ENCODE data around the gene OGFR. TPM values are rescaled to one million over a fixed set of nuclear protein-coding genes. Genes with fewer than 3 reads are reported as not detected.

Gene OGFR
- polyA plus RNA-seq, 1 donor (not counting 4 experiments of a cell fraction or from before 2014, with no cell fraction given): 39.8 TPM

DNA sequence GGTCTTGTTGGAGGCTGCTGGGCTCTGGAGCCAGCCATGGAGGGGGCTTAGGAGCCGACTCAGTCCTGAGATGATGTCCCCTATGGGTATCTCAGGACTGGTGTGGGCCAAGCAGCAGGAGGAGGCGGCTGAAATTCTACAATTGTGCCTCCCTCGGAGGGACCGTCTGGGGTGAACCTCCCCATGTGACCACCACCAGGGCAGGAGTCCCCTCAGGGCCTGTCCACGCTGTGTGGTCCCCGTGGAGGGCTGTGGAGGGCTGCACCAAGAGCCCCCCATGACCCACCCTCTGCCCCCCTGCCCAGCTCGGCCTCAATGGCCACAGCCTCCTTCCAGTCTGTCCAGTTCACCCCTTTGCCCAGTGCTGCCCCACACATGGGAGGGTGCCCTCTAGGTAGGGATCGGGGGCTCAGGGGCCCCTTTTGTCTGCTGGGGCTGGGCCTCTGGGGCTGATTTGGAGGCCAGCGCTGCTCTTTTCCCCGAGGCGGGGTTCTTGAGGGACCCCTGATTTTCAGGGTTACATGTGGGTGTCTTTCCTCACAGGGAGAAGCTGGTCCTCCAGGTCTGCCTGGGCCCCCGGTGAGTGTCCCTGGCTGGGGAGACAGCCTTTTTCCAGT lies 13.4 kb downstream of the OGFR start:
- Histone ChIP-seq H3K27ac (ENCODE audit: control insufficient read depth, insufficient read depth, low read length) (no peak overlapping the region), H3K4me2 (ENCODE audit: control insufficient read depth, extremely low read depth, insufficient read depth, low read depth, low read length) (no peak overlapping the region), H3K4me1 (ENCODE audit: control insufficient read depth, extremely low read depth, insufficient read depth, low read length) (peaks cover 21% of the 10 kb centered on the region), H3K9me3 (ENCODE audit: control insufficient read depth, low read depth, low read length) (no peaks in the 10 kb centered on the region), H3K9me1 (ENCODE audit: control insufficient read depth, extremely low read depth, insufficient read depth, low read length) (no peaks in the 10 kb centered on the region), H2AFZ (ENCODE audit: control insufficient read depth, low read length) (no peak overlapping the region), H3K4me3 (ENCODE audit: control insufficient read depth in 2 of 3, extremely low read depth in 1 of 3, insufficient read depth in 2 of 3, low read depth in 1 of 3, low read length in 3 of 3) (no peak overlapping the region), H4K20me1 (ENCODE audit: control insufficient read depth, extremely low read depth, insufficient read depth, low read length) (peaks cover 4% of the 10 kb centered on the region), H3K9ac (ENCODE audit: control insufficient read depth, extremely low read depth, insufficient read depth, low read length) (no peak overlapping the region), H3K79me2 (ENCODE audit: control insufficient read depth, insufficient read depth, low read length) (no peaks in the 10 kb centered on the region), H3K27me3 (ENCODE audit: control insufficient read depth, extremely low read depth, insufficient read depth, low read length) (peaks cover 39% of the 10 kb centered on the region), H3K36me3 (ENCODE audit: control insufficient read depth in 2 of 2, extremely low read depth in 1 of 2, insufficient read depth in 2 of 2, low read length in 2 of 2) (peaks cover 0 to 2% of the 10 kb centered on the region in 2 experiments)
- dilution Hi-C loops (cut with MboI; ENCODE audit: extremely low pct_ligation_motif_present, low sequenced_read_pairs): no loop called here
- FAIRE-seq (no peak), DNase-seq (ENCODE audit: low read depth, low spot score) (no peak)
- no peak for TF ChIP-seq EZH2 (IDR thresholded peaks at IDR 0.05; ENCODE audit: low read length)
- TF ChIP-seq, protein P1, sequence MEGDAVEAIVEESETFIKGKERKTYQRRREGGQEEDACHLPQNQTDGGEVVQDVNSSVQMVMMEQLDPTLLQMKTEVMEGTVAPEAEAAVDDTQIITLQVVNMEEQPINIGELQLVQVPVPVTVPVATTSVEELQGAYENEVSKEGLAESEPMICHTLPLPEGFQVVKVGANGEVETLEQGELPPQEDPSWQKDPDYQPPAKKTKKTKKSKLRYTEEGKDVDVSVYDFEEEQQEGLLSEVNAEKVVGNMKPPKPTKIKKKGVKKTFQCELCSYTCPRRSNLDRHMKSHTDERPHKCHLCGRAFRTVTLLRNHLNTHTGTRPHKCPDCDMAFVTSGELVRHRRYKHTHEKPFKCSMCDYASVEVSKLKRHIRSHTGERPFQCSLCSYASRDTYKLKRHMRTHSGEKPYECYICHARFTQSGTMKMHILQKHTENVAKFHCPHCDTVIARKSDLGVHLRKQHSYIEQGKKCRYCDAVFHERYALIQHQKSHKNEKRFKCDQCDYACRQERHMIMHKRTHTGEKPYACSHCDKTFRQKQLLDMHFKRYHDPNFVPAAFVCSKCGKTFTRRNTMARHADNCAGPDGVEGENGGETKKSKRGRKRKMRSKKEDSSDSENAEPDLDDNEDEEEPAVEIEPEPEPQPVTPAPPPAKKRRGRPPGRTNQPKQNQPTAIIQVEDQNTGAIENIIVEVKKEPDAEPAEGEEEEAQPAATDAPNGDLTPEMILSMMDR (optimal IDR thresholded peaks at IDR 0.05 in 1 of 3, IDR thresholded peaks at IDR 0.05 in 1 of 3, conservative IDR thresholded peaks at IDR 0.05 in 1 of 3; ENCODE audit: extremely low read depth in 1 of 3, insufficient read depth in 2 of 3, low read length in 3 of 3): no peak

DNA sequence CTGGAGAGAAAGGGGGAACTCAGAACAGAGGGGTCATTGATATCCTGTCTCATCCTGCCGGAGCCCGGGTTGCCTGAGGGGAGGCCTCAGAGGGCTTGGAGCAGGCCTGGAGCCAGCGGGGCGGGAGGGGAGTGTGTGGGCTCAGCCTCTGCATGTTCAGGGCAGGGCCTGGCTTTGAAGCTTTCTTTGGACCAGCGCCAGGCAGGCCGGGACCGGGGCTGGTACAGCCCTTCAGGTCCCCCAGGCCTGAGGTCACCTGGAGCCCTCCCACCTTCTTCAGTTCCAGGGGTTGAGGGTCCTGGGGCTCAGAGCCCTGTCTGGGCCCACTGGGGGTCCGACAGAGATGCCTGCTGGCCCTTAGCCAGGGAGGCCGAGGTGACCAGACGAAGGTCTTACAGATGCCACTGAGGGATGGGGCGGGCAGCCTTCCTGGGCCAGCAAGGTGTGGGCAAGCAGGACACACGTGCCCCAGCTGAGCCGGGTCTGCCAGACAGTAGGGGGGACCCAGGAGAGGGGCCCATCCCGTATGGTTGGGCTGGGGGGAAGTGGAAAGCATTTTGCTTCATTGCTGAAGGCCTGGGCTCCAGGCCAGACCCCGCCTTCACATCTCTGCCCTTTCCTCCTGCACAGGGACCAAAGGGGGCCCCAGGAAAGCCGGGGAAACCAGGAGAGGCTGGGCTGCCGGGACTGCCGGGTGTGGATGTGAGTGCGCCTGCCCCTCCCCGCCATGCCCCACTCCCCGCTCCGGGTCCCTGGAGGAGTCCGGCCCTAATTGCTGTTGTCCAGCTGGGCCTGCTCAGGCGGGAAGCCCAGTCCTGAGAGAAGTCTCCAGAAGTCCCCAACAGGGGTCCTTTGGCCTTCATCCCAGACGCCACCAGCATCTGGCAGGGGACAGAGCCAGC lies 14.2 kb downstream of the OGFR start:
- no peak for FAIRE-seq
- Histone ChIP-seq H4K20me1 (ENCODE audit: control insufficient read depth, extremely low read depth, insufficient read depth, low read length) (peaks cover 1% of the 10 kb centered on the region), H2AFZ (ENCODE audit: control insufficient read depth, low read length) (no peak overlapping the region), H3K79me2 (ENCODE audit: control insufficient read depth, insufficient read depth, low read length) (no peaks in the 10 kb centered on the region), H3K9me3 (ENCODE audit: control insufficient read depth, low read depth, low read length) (no peaks in the 10 kb centered on the region), H3K4me3 (ENCODE audit: control insufficient read depth in 2 of 3, extremely low read depth in 1 of 3, insufficient read depth in 2 of 3, low read depth in 1 of 3, low read length in 3 of 3) (no peak overlapping the region), H3K9me1 (ENCODE audit: control insufficient read depth, extremely low read depth, insufficient read depth, low read length) (no peaks in the 10 kb centered on the region), H3K4me2 (ENCODE audit: control insufficient read depth, extremely low read depth, insufficient read depth, low read depth, low read length) (no peak overlapping the region), H3K27me3 (ENCODE audit: control insufficient read depth, extremely low read depth, insufficient read depth, low read length) (peaks cover 39% of the 10 kb centered on the region), H3K9ac (ENCODE audit: control insufficient read depth, extremely low read depth, insufficient read depth, low read length) (no peak overlapping the region), H3K36me3 (ENCODE audit: control insufficient read depth in 2 of 2, extremely low read depth in 1 of 2, insufficient read depth in 2 of 2, low read length in 2 of 2) (no peaks in the 10 kb centered on the region), H3K27ac (ENCODE audit: control insufficient read depth, insufficient read depth, low read length) (no peak overlapping the region), H3K4me1 (ENCODE audit: control insufficient read depth, extremely low read depth, insufficient read depth, low read length) (peaks cover 21% of the 10 kb centered on the region)
- dilution Hi-C loops (cut with MboI; ENCODE audit: extremely low pct_ligation_motif_present, low sequenced_read_pairs): no loop called here
- DNase-seq (ENCODE audit: low read depth, low spot score): no peak
- TF ChIP-seq EZH2 (IDR thresholded peaks at IDR 0.05; ENCODE audit: low read length): no peak
- TF ChIP-seq, protein P1 (optimal IDR thresholded peaks at IDR 0.05 in 1 of 3, IDR thresholded peaks at IDR 0.05 in 1 of 3, conservative IDR thresholded peaks at IDR 0.05 in 1 of 3; ENCODE audit: extremely low read depth in 1 of 3, insufficient read depth in 2 of 3, low read length in 3 of 3): no peak

Measured in keratinocyte (primary cell).